Uterus (tissue), 4 donors: ENCODE data around the gene IL4I1. TPM values are rescaled to one million over a fixed set of nuclear protein-coding genes. Genes with fewer than 3 reads are reported as not detected.
A peak's percentile ranks its signal among the peaks of the same experiment; 100 is the strongest.

Experiments
- DNase-seq, 2 donors: peaks; one replicate each; pipeline ENCODE4 v3.0.0-alpha.2; 2019 to 2020
- H3K27ac ChIP-seq, 2 donors: fragments of 200-600 bp; sonication (generic); 1 replicate in 1 of 2; 2 replicates in 1 of 2; pipeline ENCODE4 v1.5.1; 2016 to 2018
- H3K27me3 ChIP-seq, 2 donors: fragments of 200-600 bp; sonication (generic); one replicate each; pipeline ENCODE4 v1.5.1; 2018 to 2019; ENCODE audit warnings: control low read depth in 1 of 2
- H3K36me3 ChIP-seq, 2 donors: fragments of 200-600 bp; sonication (generic); one replicate each; pipeline ENCODE4 v1.5.1; 2019; ENCODE audit warnings: control low read depth in 1 of 2
- H3K4me1 ChIP-seq, 2 donors: fragments of 200-600 bp; sonication (generic); one replicate each; pipeline ENCODE4 v1.5.1; 2018 to 2019; ENCODE audit warnings: control low read depth in 1 of 2
- H3K4me3 ChIP-seq, 2 donors: fragments of 200-600 bp; sonication (generic); 1 replicate in 1 of 2; 2 replicates in 1 of 2; pipeline ENCODE4 v1.5.1; 2018 to 2019; ENCODE audit warnings: mild to moderate bottlenecking in 1 of 2
- H3K9me3 ChIP-seq, 2 donors: fragments of 200-600 bp; sonication (generic); one replicate each; pipeline ENCODE4 v1.5.1; 2019; ENCODE audit warnings: control low read depth in 1 of 2
- CTCF ChIP-seq, 4 experiments: fragments of 200-600 bp in 2 of 4; fragments of 450-650 bp in 2 of 4; sonication (generic) in 2 of 4; IDR thresholded peaks; one replicate each; pipeline ENCODE4 v1.5.1; 2016 to 2019; ENCODE audit warnings: antibody characterized with exemption in 4 of 4, mild to moderate bottlenecking in 2 of 4, moderate library complexity in 1 of 4
- POLR2A ChIP-seq, 2 donors: fragments of 450-650 bp; IDR thresholded peaks; one replicate each; pipeline ENCODE4 v1.6.1; 2016; ENCODE audit warnings: antibody characterized with exemption in 2 of 2, mild to moderate bottlenecking in 1 of 2, moderate library complexity in 1 of 2
- intact Hi-C: fragments of 100-400 bp; cut with DNase I; formaldehyde crosslinking; loops from one replicate; pipeline ENCODE4 v1.15.1; 2023; ENCODE audit warnings: low total_unique reads
- total RNA-seq, 4 donors: library from RNA; depleted of rRNA in 3 of 4; stranded (reverse); fragments of >200 nt in 3 of 4; gene quantifications; one replicate each; pipeline versions ENCODE4 v1.1.0 to v1.2.4, GENCODE V29; 2014 to 2023
- donor health status: DM: yes; HTN: yes; CAD: no.

The IL4I1 gene
- total RNA-seq, 4 donors from 2014 or later: 0.82 to 1.2 TPM; not detected in 2

- no peak for DNase-seq
- H3K9me3 ChIP-seq: no peaks in the 10 kb centered on the region
- peak overlapping the region in 1 of 2 donors; percentile 27 for H3K27ac ChIP-seq
- H3K27me3 ChIP-seq: no peaks in the 10 kb centered on the region
- peaks cover 4 to 7% of the 10 kb centered on the region in 2 donors for H3K4me1 ChIP-seq
- TF ChIP-seq CTCF (IDR thresholded peaks at IDR 0.05) (no peak), POLR2A (IDR thresholded peaks at IDR 0.05) (no peak)
- H3K36me3 ChIP-seq: no peaks in the 10 kb centered on the region
- intact Hi-C loops: no loop called here
- no peak overlapping the region for H3K4me3 ChIP-seq
Measured at GRCh38 chr19:49911381-49912145, 14.9 kb upstream of the IL4I1 start.

GRCh38 chr19:49910179-49910578 lies 13.5 kb upstream of the IL4I1 start:
- DNase-seq: no peak
- no peak overlapping the region for H3K4me3 ChIP-seq
- intact Hi-C loops: no loop called here
- H3K36me3 ChIP-seq: no peaks in the 10 kb centered on the region
- H3K27me3 ChIP-seq: no peaks in the 10 kb centered on the region
- peaks cover 4 to 7% of the 10 kb centered on the region in 2 donors for H3K4me1 ChIP-seq
- H3K9me3 ChIP-seq: no peaks in the 10 kb centered on the region
- TF ChIP-seq POLR2A (IDR thresholded peaks at IDR 0.05) (no peak), CTCF (IDR thresholded peaks at IDR 0.05) (no peak)
- no peak overlapping the region for H3K27ac ChIP-seq

GRCh38 chr19:49908480-49909420 lies 12.1 kb upstream of the IL4I1 start:
- no peak overlapping the region for H3K27ac ChIP-seq
- H3K4me3 ChIP-seq: no peak overlapping the region
- no peak for DNase-seq
- H3K4me1 ChIP-seq: peaks cover 4 to 7% of the 10 kb centered on the region in 2 donors
- intact Hi-C loops: no loop called here
- no peaks in the 10 kb centered on the region for H3K9me3 ChIP-seq
- no peaks in the 10 kb centered on the region for H3K36me3 ChIP-seq
- no peaks in the 10 kb centered on the region for H3K27me3 ChIP-seq
- TF ChIP-seq CTCF (IDR thresholded peaks at IDR 0.05) (no peak), POLR2A (IDR thresholded peaks at IDR 0.05) (no peak)

GRCh38 chr19:49907745-49908446 lies 11.2 kb upstream of the IL4I1 start:
- TF ChIP-seq POLR2A (IDR thresholded peaks at IDR 0.05) (no peak), CTCF (IDR thresholded peaks at IDR 0.05) (no peak)
- no peaks in the 10 kb centered on the region for H3K9me3 ChIP-seq
- intact Hi-C loops: no loop called here
- no peak overlapping the region for H3K4me3 ChIP-seq
- H3K27ac ChIP-seq: no peak overlapping the region
- no peak for DNase-seq
- H3K4me1 ChIP-seq: peaks cover 2 to 4% of the 10 kb centered on the region in 2 donors
- H3K36me3 ChIP-seq: no peaks in the 10 kb centered on the region
- no peaks in the 10 kb centered on the region for H3K27me3 ChIP-seq
